Transverse colon (tissue), 4 donors: Measurements from ENCODE around the gene KCTD1. TPM values are rescaled to one million over a fixed set of nuclear protein-coding genes. Genes with fewer than 3 reads are reported as not detected.

Experiments
- DNase-seq: peaks from one replicate; pipeline ENCODE4 v3.0.0-alpha.2; 2019
- H3K27ac ChIP-seq, 4 donors: fragments of 200-600 bp; sonication (generic); 2 replicates each; pipeline ENCODE4 v1.5.1; 2016 to 2018; ENCODE audit warnings: inconsistent platforms in 4 of 4
- H3K27me3 ChIP-seq: fragments of 200-600 bp; sonication (generic); 2 replicates; pipeline ENCODE4 v1.5.1; 2017; ENCODE audit warnings: inconsistent platforms
- H3K36me3 ChIP-seq, 4 donors: fragments of 200-600 bp; sonication (generic); 2 replicates each; pipeline ENCODE4 v1.5.1; 2017 to 2019; ENCODE audit warnings: inconsistent platforms in 4 of 4
- H3K4me1 ChIP-seq, 4 donors: fragments of 200-600 bp; sonication (generic); 2 replicates each; pipeline ENCODE4 v1.5.1; 2017 to 2020; ENCODE audit warnings: inconsistent platforms in 4 of 4
- H3K4me3 ChIP-seq, 4 donors: fragments of 200-600 bp; sonication (generic); 1 replicate in 1 of 4; 2 replicates in 3 of 4; pipeline versions ENCODE4 v1.5.1 to v1.6.1; 2017 to 2019; ENCODE audit warnings: inconsistent platforms in 4 of 4
- H3K9me3 ChIP-seq, 2 donors: fragments of 200-600 bp; sonication (generic); 2 replicates each; pipeline ENCODE4 v1.5.1; 2017 to 2019; ENCODE audit warnings: inconsistent platforms in 2 of 2
- EP300 ChIP-seq: sonication (generic); formaldehyde crosslinking; IDR thresholded peaks from one replicate; pipeline ENCODE4 v1.6.1; 2017; ENCODE audit warnings: antibody characterized with exemption, low read depth
- POLR2A ChIP-seq: fragments of 450-650 bp; IDR thresholded peaks from one replicate; pipeline ENCODE4 v1.6.1; 2016; ENCODE audit warnings: antibody characterized with exemption, mild to moderate bottlenecking, moderate library complexity
- POLR2AphosphoS5 ChIP-seq, 3 donors: sonication (generic); formaldehyde crosslinking; IDR thresholded peaks; one replicate each; pipeline ENCODE4 v1.6.1; 2016; ENCODE audit warnings: antibody characterized with exemption in 3 of 3
- WGBS, 2 donors: methylation state at CpG; one replicate each; pipeline ENCODE4 v1.1.5; 2018; ENCODE audit warnings: low coverage in 1 of 2; 5-methylcytosine and 5-hydroxymethylcytosine counted together
- in situ Hi-C, 4 donors: fragments of 200-750 bp; cut with MboI; loops; one replicate each; pipeline versions ENCODE4 v1.15.0 to v1.15.1; 2017; ENCODE audit warnings: low sequenced_read_pairs in 3 of 4, low pct_ligation_motif_present in 1 of 4, low pct_unique_long_range_greater_than_20kb in 1 of 4
- intact Hi-C: fragments of 100-400 bp; cut with DNase I; formaldehyde crosslinking; loops from one replicate; pipeline ENCODE4 v1.15.1; 2023; ENCODE audit warnings: low total_unique reads
- total RNA-seq, 4 donors: library from RNA; depleted of rRNA; stranded (reverse); fragments of >200 nt; gene quantifications; one replicate each; pipeline ENCODE4 v1.1.0, GENCODE V29; 2016
- TF ChIP-seq, protein P1 (sequence below), 5 experiments: fragments of 200-600 bp in 3 of 5; fragments of 450-650 bp in 2 of 5; sonication (generic) in 3 of 5; IDR thresholded peaks; 1 replicate in 2 of 5; 2 replicates in 3 of 5; pipeline ENCODE4 v1.5.1; 2016 to 2017; ENCODE audit warnings: antibody characterized with exemption in 5 of 5, inconsistent platforms in 3 of 5, mild to moderate bottlenecking in 2 of 5, moderate library complexity in 1 of 5

The KCTD1 gene
- total RNA-seq, 4 donors from 2014 or later = 9.0 to 42.3 (median 13.5) TPM

DNA sequence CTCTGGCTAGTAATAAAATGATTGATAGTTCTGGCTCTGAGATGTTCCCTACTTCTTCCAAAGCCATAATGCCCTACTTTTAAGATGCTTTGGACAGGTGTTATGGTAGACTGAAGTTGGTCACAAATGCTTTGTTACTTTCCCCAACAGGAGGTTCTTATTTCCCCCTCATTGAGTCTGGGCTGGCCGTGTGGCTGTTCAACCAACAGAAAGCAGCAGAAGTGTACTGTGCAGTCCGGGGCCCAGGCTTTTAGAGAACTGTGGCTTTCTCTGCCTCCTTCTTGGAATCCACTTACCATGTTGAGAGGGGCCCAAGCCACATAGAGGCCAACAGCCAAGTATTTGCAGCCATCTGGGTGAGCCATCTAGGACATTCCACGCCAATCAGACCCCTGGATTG is 94.2 kb downstream of the KCTD1 start:
- in situ Hi-C loops = no loop called here
- Histone ChIP-seq H3K36me3 (no peaks in the 10 kb centered on the region), H3K4me3 (no peak overlapping the region), H3K27ac (peak overlapping the region in 1 of 4 donors; percentile 11), H3K27me3 (no peaks in the 10 kb centered on the region), H3K9me3 (no peaks in the 10 kb centered on the region), H3K4me1 (no peaks in the 10 kb centered on the region)
- WGBS, 2 donors = 60 to 85% methylated on average over 1 to 3 of the region's 3 CpGs
- DNase-seq = no peak
- intact Hi-C loops = no loop called here
- TF ChIP-seq POLR2AphosphoS5 (IDR thresholded peaks at IDR 0.05) (no peak), POLR2A (no peak), EP300 (no peak)
- TF ChIP-seq, protein P1, sequence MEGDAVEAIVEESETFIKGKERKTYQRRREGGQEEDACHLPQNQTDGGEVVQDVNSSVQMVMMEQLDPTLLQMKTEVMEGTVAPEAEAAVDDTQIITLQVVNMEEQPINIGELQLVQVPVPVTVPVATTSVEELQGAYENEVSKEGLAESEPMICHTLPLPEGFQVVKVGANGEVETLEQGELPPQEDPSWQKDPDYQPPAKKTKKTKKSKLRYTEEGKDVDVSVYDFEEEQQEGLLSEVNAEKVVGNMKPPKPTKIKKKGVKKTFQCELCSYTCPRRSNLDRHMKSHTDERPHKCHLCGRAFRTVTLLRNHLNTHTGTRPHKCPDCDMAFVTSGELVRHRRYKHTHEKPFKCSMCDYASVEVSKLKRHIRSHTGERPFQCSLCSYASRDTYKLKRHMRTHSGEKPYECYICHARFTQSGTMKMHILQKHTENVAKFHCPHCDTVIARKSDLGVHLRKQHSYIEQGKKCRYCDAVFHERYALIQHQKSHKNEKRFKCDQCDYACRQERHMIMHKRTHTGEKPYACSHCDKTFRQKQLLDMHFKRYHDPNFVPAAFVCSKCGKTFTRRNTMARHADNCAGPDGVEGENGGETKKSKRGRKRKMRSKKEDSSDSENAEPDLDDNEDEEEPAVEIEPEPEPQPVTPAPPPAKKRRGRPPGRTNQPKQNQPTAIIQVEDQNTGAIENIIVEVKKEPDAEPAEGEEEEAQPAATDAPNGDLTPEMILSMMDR (IDR thresholded peaks at IDR 0.05) = no peak

GRCh38 chr18:26453386-26453901 is 94.9 kb downstream of the KCTD1 start:
- 50 to 73% methylated on average over 4 of the region's 4 CpGs for WGBS, 2 donors
- H3K27ac ChIP-seq = peak overlapping the region in 1 of 4 donors; percentile 11
- no peaks in the 10 kb centered on the region for H3K36me3 ChIP-seq
- no peak overlapping the region for H3K4me3 ChIP-seq
- DNase-seq = no peak
- H3K27me3 ChIP-seq = no peaks in the 10 kb centered on the region
- no peaks in the 10 kb centered on the region for H3K9me3 ChIP-seq
- intact Hi-C loops (no loop called here), in situ Hi-C loops (no loop called here)
- no peak for TF ChIP-seq POLR2A
- TF ChIP-seq, protein P1 (IDR thresholded peaks at IDR 0.05) = no peak
- TF ChIP-seq POLR2AphosphoS5 (IDR thresholded peaks at IDR 0.05) = no peak
- TF ChIP-seq EP300 = no peak
- no peaks in the 10 kb centered on the region for H3K4me1 ChIP-seq

GRCh38 chr18:26450989-26451682 is 97.2 kb downstream of the KCTD1 start:
- Histone ChIP-seq H3K27me3 (no peaks in the 10 kb centered on the region), H3K27ac (no peak overlapping the region), H3K4me3 (no peak overlapping the region), H3K36me3 (no peaks in the 10 kb centered on the region), H3K9me3 (no peaks in the 10 kb centered on the region), H3K4me1 (no peaks in the 10 kb centered on the region)
- 91% methylated on average over 8 of the region's 8 CpGs; no CpG with 5 or more reads in 1 of the 2 donors for WGBS, 2 donors
- in situ Hi-C loops (no loop called here), intact Hi-C loops (no loop called here)
- no peak for DNase-seq
- TF ChIP-seq POLR2A (no peak), POLR2AphosphoS5 (IDR thresholded peaks at IDR 0.05) (no peak), EP300 (no peak)
- TF ChIP-seq, protein P1 (IDR thresholded peaks at IDR 0.05) = no peak

DNA sequence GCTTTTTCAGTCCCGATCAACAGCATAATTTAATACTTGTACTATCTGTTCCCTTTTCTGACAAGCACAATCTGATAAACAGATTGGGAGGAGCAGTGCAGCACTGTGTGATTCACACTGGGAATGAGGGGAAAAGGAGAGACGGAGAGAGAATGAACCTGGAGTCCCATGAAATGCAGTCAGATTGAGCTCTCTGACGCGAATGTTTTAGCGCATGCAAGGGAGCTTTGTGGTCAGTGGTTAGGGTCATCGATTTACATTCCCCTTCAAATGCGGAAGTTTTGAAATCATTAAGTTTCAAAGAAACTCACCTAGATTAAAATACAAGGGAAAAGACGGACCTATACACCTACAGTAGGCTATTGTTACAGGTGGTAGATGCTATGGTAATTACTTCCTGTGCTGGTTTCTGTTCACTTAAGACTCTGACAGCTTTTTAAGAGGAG is 99.6 kb downstream of the KCTD1 start:
- no peaks in the 10 kb centered on the region for H3K9me3 ChIP-seq
- no peaks in the 10 kb centered on the region for H3K36me3 ChIP-seq
- peak overlapping the region in 1 of 4 donors; percentile 30 for H3K27ac ChIP-seq
- WGBS, 2 donors = 79 to 85% methylated on average over 7 to 8 of the region's 8 CpGs
- no peaks in the 10 kb centered on the region for H3K4me1 ChIP-seq
- TF ChIP-seq POLR2A = no peak
- TF ChIP-seq, protein P1 (IDR thresholded peaks at IDR 0.05) = no peak
- no peak for TF ChIP-seq POLR2AphosphoS5 (IDR thresholded peaks at IDR 0.05)
- no peak for TF ChIP-seq EP300
- DNase-seq = no peak
- H3K27me3 ChIP-seq = no peaks in the 10 kb centered on the region
- H3K4me3 ChIP-seq = no peak overlapping the region
- in situ Hi-C loops = no loop called here
- intact Hi-C loops = no loop called here
